IPS-18a (cell line): ENCODE measurements around the gene PDZD2.
"Not testable (repeated sequence)": the region's sequence is repeated elsewhere in the genome, so short reads cannot be mapped to it uniquely, and the experiment has no call there.

Source experiments
- H3K27ac ChIP-seq: one replicate; pipeline ENCODE4 v1.5.1; 2013; ENCODE audit warnings: low read length
- H3K27me3 ChIP-seq: one replicate; pipeline ENCODE4 v1.6.1; 2013; ENCODE audit warnings: mild to moderate bottlenecking, low read length; ENCODE audit not compliant: control insufficient read depth, insufficient read depth
- H3K36me3 ChIP-seq: one replicate; pipeline ENCODE4 v1.6.1; 2013; ENCODE audit warnings: low read depth, low read length; ENCODE audit not compliant: control insufficient read depth
- H3K4me1 ChIP-seq: one replicate; pipeline ENCODE4 v1.6.1; 2013; ENCODE audit warnings: low read depth, low read length; ENCODE audit not compliant: control insufficient read depth
- H3K4me3 ChIP-seq: one replicate; pipeline ENCODE4 v1.5.1; 2013; ENCODE audit warnings: low read length
- H3K9ac ChIP-seq: one replicate; pipeline ENCODE4 v1.6.1; 2013; ENCODE audit warnings: mild to moderate bottlenecking, low read length, moderate library complexity
- H3K9me3 ChIP-seq: one replicate; pipeline ENCODE4 v1.6.1; 2013; ENCODE audit warnings: low read depth, low read length; ENCODE audit not compliant: control insufficient read depth

The PDZD2 gene

DNA sequence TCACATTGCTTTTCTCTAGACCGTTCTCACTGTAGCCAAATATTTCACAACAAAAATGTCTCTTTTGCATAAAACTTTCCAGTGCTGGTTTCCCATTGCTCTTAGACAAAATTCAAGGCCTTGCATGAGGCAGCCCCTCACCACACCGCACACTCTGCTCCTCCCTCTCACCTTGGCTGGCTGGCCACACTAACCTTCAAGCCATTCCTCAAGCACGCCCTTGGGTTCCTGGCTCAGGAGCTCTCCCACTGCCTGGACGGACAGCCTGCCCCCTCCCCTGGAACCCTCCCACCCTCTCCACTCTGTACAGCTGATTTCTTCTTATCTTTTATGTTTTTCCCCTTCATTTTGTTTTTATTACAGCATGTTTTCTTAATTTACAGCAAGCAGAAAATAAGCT lies 83.2 kb downstream of the PDZD2 start:
- no peak overlapping the region for H3K27ac ChIP-seq
- H3K4me1 ChIP-seq: no peaks in the 10 kb centered on the region

GRCh38 chr5:31725996-31726395 lies 87.1 kb downstream of the PDZD2 start:
- no peak overlapping the region for H3K27ac ChIP-seq

More for the DNA sequence above, 83.2 kb downstream of the PDZD2 start:
- Histone ChIP-seq H3K27me3 (no peaks in the 10 kb centered on the region), H3K4me3 (no peak overlapping the region), H3K9me3 (no peaks in the 10 kb centered on the region), H3K36me3 (no peaks in the 10 kb centered on the region), H3K9ac (no peak overlapping the region)

DNA sequence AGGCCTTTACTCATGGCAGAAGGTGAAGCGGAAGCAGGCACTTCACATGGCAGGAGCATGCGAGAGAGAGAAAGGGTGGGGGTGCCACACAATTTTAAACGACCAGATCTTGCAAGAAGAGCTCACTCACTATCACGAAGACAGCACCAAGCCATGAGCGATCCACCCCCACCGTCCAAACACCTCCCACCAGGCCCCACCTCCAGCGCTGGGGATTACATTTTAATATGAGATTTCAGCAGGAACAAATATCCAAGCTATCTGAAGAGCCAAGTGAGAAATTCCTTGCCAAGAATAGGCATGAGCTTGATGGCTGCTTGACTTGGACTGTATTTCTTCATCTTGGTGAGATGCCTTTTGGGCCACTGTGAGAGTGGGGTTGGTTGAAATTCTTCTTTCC lies 88.0 kb downstream of the PDZD2 start:
- Histone ChIP-seq H3K9me3 (no peaks in the 10 kb centered on the region), H3K4me3 (no peak overlapping the region), H3K4me1 (peaks cover 14% of the 10 kb centered on the region), H3K36me3 (no peaks in the 10 kb centered on the region), H3K27ac (no peak overlapping the region), H3K27me3 (no peaks in the 10 kb centered on the region), H3K9ac (no peak overlapping the region)

More at GRCh38 chr5:31725996-31726395, 87.1 kb downstream of the PDZD2 start:
- Histone ChIP-seq H3K36me3 (no peaks in the 10 kb centered on the region), H3K9me3 (no peaks in the 10 kb centered on the region), H3K9ac (no peak overlapping the region), H3K4me1 (peaks cover 9% of the 10 kb centered on the region), H3K27me3 (no peaks in the 10 kb centered on the region), H3K4me3 (no peak overlapping the region)

- Histone ChIP-seq H3K27ac (no peak overlapping the region), H3K36me3 (no peaks in the 10 kb centered on the region), H3K4me3 (no peak overlapping the region), H3K4me1 (peaks cover 14% of the 10 kb centered on the region), H3K27me3 (no peaks in the 10 kb centered on the region), H3K9me3 (no peaks in the 10 kb centered on the region), H3K9ac (no peak overlapping the region)
Measured at GRCh38 chr5:31728039-31728438, 89.1 kb downstream of the PDZD2 start.

DNA sequence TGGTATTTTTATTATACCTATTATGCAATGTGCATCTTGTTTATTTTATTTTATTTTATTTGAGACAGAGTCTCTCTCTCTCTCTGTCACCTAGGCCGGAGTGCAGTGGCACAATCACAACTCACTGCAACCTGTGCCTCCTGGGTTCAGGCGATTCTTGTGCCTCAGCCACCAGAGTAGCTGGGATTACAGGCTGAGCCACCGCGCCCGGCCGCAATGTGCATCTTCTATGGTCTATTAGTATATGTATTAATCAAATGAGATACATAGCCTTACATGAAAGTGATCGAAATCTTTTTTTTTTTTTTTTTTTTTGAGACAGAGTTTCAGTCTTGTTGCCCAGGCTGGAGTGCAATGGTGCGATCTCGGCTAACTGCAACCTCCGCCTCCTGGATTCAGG lies 89.9 kb downstream of the PDZD2 start:
- H3K4me3 ChIP-seq, H3K9me3 ChIP-seq, H3K36me3 ChIP-seq, H3K27ac ChIP-seq, H3K27me3 ChIP-seq, H3K9ac ChIP-seq: not testable (repeated sequence)
- peaks cover 14% of the 10 kb centered on the region for H3K4me1 ChIP-seq

DNA sequence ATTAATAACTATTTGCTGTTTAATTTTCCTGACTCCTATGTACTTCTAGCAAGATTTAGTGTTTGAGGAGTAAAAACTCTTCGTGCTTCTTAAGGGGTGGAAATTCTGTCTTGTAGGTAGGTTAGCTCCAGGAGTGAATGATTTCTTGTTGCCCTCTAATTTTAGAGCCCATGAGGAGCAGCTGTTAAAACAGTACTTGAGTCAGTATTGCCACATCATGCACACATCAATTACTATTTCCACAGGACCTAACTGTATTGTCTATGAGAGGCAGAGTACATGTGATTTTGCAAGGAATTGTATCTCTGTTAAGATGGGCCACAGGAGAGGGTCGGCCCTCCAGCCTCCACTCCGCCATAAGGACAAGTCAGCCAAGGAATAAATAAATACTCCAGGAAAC lies 91.2 kb downstream of the PDZD2 start:
- Histone ChIP-seq H3K9ac (no peak overlapping the region), H3K27me3 (no peaks in the 10 kb centered on the region), H3K27ac (no peak overlapping the region)

GRCh38 chr5:31731016-31731415 lies 92.1 kb downstream of the PDZD2 start:
- no peaks in the 10 kb centered on the region for H3K9me3 ChIP-seq
- peaks cover 14% of the 10 kb centered on the region for H3K4me1 ChIP-seq
- no peak overlapping the region for H3K9ac ChIP-seq
- no peaks in the 10 kb centered on the region for H3K36me3 ChIP-seq
- H3K4me3 ChIP-seq: no peak overlapping the region
- no peak overlapping the region for H3K27ac ChIP-seq
- no peaks in the 10 kb centered on the region for H3K27me3 ChIP-seq

More for the DNA sequence above, 91.2 kb downstream of the PDZD2 start:
- H3K4me3 ChIP-seq: no peak overlapping the region
- no peaks in the 10 kb centered on the region for H3K9me3 ChIP-seq
- H3K4me1 ChIP-seq: peaks cover 14% of the 10 kb centered on the region
- H3K36me3 ChIP-seq: no peaks in the 10 kb centered on the region

GRCh38 chr5:31731710-31732301 lies 92.9 kb downstream of the PDZD2 start:
- H3K9me3 ChIP-seq: no peaks in the 10 kb centered on the region
- H3K9ac ChIP-seq: no peak overlapping the region
- no peak overlapping the region for H3K4me3 ChIP-seq
- H3K27ac ChIP-seq: no peak overlapping the region
- H3K36me3 ChIP-seq: no peaks in the 10 kb centered on the region
- peaks cover 14% of the 10 kb centered on the region for H3K4me1 ChIP-seq
- H3K27me3 ChIP-seq: no peaks in the 10 kb centered on the region

DNA sequence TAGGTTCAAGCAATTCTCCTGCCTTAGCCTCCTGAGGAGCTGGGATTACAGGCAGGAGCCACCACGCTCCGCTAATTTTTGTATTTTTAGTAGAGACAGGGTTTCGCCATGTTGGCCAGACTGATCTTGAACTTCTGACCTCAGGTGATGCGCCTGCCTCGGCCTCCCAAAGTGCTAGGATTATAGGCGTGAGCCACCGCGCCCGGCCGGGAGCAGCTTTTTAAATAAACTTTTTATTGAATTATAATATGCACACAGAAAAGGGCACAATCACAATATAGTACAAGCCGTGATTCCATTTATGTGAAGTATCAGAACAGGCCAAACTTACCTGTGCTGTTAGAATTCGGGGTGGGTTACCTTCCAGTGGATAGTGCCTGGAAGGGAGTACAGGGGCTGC lies 93.9 kb downstream of the PDZD2 start:
- not testable (repeated sequence) for H3K9me3 ChIP-seq, H3K27me3 ChIP-seq, H3K36me3 ChIP-seq, H3K27ac ChIP-seq, H3K9ac ChIP-seq, H3K4me3 ChIP-seq
- H3K4me1 ChIP-seq: peaks cover 14% of the 10 kb centered on the region

- H3K9me3 ChIP-seq: no peaks in the 10 kb centered on the region
- no peak overlapping the region for H3K9ac ChIP-seq
- H3K4me3 ChIP-seq: no peak overlapping the region
- H3K27ac ChIP-seq: no peak overlapping the region
- no peaks in the 10 kb centered on the region for H3K36me3 ChIP-seq
- no peaks in the 10 kb centered on the region for H3K27me3 ChIP-seq
- H3K4me1 ChIP-seq: peaks cover 14% of the 10 kb centered on the region
Measured at GRCh38 chr5:31733371-31733770, 94.4 kb downstream of the PDZD2 start.

- H3K9ac ChIP-seq: no peak overlapping the region
- no peak overlapping the region for H3K27ac ChIP-seq
- no peaks in the 10 kb centered on the region for H3K9me3 ChIP-seq
- H3K4me1 ChIP-seq: peaks cover 4% of the 10 kb centered on the region
- no peak overlapping the region for H3K4me3 ChIP-seq
- no peaks in the 10 kb centered on the region for H3K36me3 ChIP-seq
- no peaks in the 10 kb centered on the region for H3K27me3 ChIP-seq
Measured at GRCh38 chr5:31736127-31736526, 97.2 kb downstream of the PDZD2 start.

GRCh38 chr5:31738199-31738598 lies 99.3 kb downstream of the PDZD2 start:
- Histone ChIP-seq H3K4me3 (no peak overlapping the region), H3K9ac (no peak overlapping the region), H3K4me1 (no peaks in the 10 kb centered on the region), H3K9me3 (no peaks in the 10 kb centered on the region), H3K27me3 (no peaks in the 10 kb centered on the region), H3K36me3 (no peaks in the 10 kb centered on the region), H3K27ac (no peak overlapping the region)
